ENCODE measurements around the gene CARMIL1.

- TF ChIP-seq CTCF (IDR thresholded peaks at IDR 0.05), result no peak
- no peak for TF ChIP-seq POLR2A (IDR thresholded peaks at IDR 0.05)
These were observed 118.2 kb downstream of the CARMIL1 start for GRCh38 chr6:25397406-25397805.

All from heart left ventricle (tissue), 13 donors.